Measurements from ENCODE around the gene TRABD. TPM values are rescaled to one million over a fixed set of nuclear protein-coding genes. Genes with fewer than 3 reads are reported as not detected.

The TRABD gene
- total RNA-seq, 1 donor from 2014 or later, result 25.9 TPM

DNA sequence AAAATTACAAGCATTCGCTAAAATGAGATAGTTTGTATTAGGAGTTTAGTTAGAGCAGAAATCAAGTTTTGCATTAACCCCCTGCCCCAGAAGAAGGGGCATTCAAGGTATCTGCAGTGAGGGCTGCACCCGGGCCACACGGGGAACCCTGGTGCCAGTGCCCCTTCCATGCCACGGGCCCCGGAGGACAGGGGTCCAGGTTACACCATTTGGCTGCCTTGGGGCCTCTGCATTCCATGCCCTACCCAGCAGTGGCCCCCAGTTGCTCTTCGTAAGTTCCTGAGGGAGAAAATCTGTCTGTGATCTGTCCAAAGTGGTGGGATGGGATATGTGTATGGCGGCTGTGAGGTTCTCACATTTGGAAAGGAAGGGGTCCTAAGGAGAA is 32.0 kb upstream of the TRABD start:
- TF ChIP-seq, protein P1, sequence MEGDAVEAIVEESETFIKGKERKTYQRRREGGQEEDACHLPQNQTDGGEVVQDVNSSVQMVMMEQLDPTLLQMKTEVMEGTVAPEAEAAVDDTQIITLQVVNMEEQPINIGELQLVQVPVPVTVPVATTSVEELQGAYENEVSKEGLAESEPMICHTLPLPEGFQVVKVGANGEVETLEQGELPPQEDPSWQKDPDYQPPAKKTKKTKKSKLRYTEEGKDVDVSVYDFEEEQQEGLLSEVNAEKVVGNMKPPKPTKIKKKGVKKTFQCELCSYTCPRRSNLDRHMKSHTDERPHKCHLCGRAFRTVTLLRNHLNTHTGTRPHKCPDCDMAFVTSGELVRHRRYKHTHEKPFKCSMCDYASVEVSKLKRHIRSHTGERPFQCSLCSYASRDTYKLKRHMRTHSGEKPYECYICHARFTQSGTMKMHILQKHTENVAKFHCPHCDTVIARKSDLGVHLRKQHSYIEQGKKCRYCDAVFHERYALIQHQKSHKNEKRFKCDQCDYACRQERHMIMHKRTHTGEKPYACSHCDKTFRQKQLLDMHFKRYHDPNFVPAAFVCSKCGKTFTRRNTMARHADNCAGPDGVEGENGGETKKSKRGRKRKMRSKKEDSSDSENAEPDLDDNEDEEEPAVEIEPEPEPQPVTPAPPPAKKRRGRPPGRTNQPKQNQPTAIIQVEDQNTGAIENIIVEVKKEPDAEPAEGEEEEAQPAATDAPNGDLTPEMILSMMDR (IDR thresholded peaks at IDR 0.05), result no peak
- Mint-ChIP-seq H3K27me3 (ENCODE audit: unreplicated experiment) (peaks cover 19% of the 10 kb centered on the region), H3K27ac (ENCODE audit: unreplicated experiment) (no peak overlapping the region), H3K9me3 (ENCODE audit: unreplicated experiment) (no peaks in the 10 kb centered on the region), H3K4me3 (ENCODE audit: unreplicated experiment) (no peak overlapping the region), H3K4me1 (ENCODE audit: unreplicated experiment) (no peaks in the 10 kb centered on the region), H3K36me3 (ENCODE audit: unreplicated experiment) (no peaks in the 10 kb centered on the region)
- no peak for DNase-seq (ENCODE audit: extremely low spot score, unreplicated experiment)

DNA sequence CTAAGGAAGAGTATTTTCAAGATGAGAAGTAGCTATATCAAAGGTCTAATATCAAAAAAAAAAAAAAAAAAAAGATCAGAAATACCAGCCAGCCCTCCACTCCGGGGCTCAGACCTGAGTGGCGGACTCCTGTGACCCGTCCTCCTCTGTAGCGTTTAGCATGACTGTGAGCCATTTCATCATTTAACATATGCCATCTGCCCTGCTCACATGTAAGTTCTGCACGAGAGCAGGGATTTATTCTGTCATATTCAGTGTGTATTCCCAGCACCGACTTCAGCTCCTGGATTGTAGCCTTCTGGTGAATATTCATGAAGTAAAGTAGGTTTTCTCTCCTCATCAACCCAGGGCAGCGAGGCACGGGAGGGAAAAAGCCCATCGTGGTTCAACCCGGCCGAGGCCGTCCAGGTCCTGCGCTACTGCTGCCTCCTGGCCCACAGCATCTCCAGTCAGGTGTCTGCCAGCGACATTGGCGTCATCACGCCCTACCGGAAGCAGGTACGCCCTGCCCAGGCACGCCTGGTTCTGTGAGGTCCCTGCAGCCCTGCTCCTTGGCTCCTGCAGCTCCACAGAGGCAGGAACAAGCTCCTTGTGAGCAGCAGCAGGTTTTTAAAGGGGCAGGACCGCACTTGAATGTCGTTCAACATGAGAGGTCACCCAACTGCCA is 27.9 kb upstream of the TRABD start:
- H3K9me3 Mint-ChIP-seq (ENCODE audit: unreplicated experiment), result no peaks in the 10 kb centered on the region
- H3K36me3 Mint-ChIP-seq (ENCODE audit: unreplicated experiment), result no peaks in the 10 kb centered on the region
- TF ChIP-seq, protein P1 (IDR thresholded peaks at IDR 0.05), result no peak
- H3K27ac Mint-ChIP-seq (ENCODE audit: unreplicated experiment), result no peak overlapping the region
- no peak for DNase-seq (ENCODE audit: extremely low spot score, unreplicated experiment)
- peaks cover 31% of the 10 kb centered on the region for H3K27me3 Mint-ChIP-seq (ENCODE audit: unreplicated experiment)
- H3K4me1 Mint-ChIP-seq (ENCODE audit: unreplicated experiment), result no peaks in the 10 kb centered on the region
- no peak overlapping the region for H3K4me3 Mint-ChIP-seq (ENCODE audit: unreplicated experiment)

DNA sequence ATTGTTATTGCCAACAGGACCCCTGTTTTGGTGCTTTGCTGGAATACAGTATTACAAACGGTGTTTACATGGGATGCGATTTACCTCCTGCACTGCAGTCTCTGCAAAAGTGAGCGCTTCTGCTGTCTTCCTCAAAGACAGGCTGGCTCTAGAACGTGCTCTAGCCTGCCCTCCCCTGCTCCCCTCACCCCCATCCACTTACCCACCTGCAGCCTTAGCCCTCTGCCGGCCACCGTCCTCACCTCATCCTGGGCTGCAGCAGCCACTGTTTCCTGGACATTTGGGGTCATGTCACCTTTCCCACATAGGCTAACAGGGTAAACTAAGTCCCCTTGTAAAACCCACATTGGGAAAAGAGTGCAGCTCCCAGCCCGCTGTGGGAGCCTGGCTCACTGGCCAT is 24.8 kb upstream of the TRABD start:
- DNase-seq (ENCODE audit: extremely low spot score, unreplicated experiment), result no peak
- no peaks in the 10 kb centered on the region for H3K9me3 Mint-ChIP-seq (ENCODE audit: unreplicated experiment)
- H3K4me1 Mint-ChIP-seq (ENCODE audit: unreplicated experiment), result no peaks in the 10 kb centered on the region
- H3K27ac Mint-ChIP-seq (ENCODE audit: unreplicated experiment), result no peak overlapping the region
- H3K36me3 Mint-ChIP-seq (ENCODE audit: unreplicated experiment), result no peaks in the 10 kb centered on the region
- H3K4me3 Mint-ChIP-seq (ENCODE audit: unreplicated experiment), result no peak overlapping the region
- peaks cover 31% of the 10 kb centered on the region for H3K27me3 Mint-ChIP-seq (ENCODE audit: unreplicated experiment)
- TF ChIP-seq, protein P1 (IDR thresholded peaks at IDR 0.05), result no peak

DNA sequence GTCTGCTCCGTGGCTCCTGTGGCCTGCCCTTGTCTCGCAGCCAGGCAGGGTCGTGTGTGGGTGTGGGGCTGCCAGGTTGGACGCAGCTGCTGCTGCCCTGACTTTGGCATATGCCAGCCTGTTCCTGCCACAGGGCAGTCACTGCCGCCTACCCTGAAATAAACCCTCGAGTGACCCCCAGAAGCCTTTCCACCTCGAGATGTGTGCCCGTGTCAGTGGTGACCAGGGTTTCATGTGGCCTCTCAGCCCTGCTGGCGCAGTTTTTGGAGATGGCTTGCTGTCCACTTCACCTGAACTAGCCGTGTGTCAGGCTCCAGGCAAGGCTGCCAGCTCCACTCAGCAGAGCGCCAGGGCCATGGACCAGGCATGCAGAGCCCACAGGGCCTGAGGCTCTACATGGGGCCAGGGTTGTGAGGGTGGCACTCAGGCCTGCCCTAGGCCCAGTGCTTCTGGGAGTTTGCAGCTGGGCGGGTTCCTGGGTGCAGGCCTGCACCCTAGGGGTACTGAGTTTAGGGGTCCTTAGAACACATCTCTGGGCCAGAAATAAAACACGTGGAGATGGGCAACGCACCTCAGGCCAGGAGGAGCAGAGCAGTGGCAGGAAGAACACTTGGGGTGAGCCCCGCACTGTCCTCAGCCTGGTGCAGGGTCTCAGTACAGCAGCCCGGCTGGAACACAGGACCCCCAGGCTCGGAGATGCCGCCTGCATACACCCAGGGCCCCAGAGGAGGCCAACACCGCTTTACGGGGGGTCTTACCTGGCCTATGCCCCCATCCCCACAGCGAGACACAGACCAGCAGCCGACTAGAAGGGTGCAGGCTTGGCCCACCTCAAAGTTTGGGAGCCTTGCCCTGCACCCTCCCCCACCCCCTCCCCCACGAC is 24.0 kb upstream of the TRABD start:
- H3K4me1 Mint-ChIP-seq (ENCODE audit: unreplicated experiment), result no peaks in the 10 kb centered on the region
- no peak overlapping the region for H3K27ac Mint-ChIP-seq (ENCODE audit: unreplicated experiment)
- H3K36me3 Mint-ChIP-seq (ENCODE audit: unreplicated experiment), result no peaks in the 10 kb centered on the region
- no peak for DNase-seq (ENCODE audit: extremely low spot score, unreplicated experiment)
- no peak overlapping the region for H3K4me3 Mint-ChIP-seq (ENCODE audit: unreplicated experiment)
- TF ChIP-seq, protein P1 (IDR thresholded peaks at IDR 0.05), result no peak
- H3K9me3 Mint-ChIP-seq (ENCODE audit: unreplicated experiment), result no peaks in the 10 kb centered on the region
- peaks cover 31% of the 10 kb centered on the region for H3K27me3 Mint-ChIP-seq (ENCODE audit: unreplicated experiment)

DNA sequence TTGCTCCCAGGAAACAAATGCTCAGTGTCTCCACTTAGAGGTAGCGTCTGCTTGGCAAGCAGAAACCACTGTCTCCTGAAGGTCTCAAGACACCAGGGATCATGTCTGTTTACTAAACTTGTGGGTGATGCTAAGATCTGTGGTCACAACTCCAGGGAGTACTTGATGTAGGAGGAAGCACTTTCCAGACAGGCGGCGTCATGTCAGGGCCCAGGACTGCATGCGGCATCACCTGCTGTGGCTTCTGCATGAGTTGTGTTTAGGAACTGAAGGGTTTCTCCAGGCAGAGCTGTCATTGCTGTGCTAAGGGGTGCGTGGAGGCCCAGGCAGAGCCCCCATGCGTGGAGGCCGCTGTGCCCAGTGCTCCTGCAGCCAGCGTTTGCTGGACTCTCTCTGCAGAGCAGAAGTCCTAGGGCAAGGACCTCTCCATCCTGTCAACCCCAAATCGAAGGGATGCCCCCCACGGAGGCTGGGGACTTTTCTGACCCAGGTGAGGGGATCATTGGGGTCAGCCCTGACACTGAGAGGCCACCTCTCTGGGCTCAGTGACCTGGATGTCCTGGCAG is 23.2 kb upstream of the TRABD start:
- no peak for DNase-seq (ENCODE audit: extremely low spot score, unreplicated experiment)
- peaks cover 25% of the 10 kb centered on the region for H3K27me3 Mint-ChIP-seq (ENCODE audit: unreplicated experiment)
- no peak overlapping the region for H3K27ac Mint-ChIP-seq (ENCODE audit: unreplicated experiment)
- H3K4me3 Mint-ChIP-seq (ENCODE audit: unreplicated experiment), result no peak overlapping the region
- H3K4me1 Mint-ChIP-seq (ENCODE audit: unreplicated experiment), result no peaks in the 10 kb centered on the region
- H3K36me3 Mint-ChIP-seq (ENCODE audit: unreplicated experiment), result no peaks in the 10 kb centered on the region
- H3K9me3 Mint-ChIP-seq (ENCODE audit: unreplicated experiment), result no peaks in the 10 kb centered on the region
- TF ChIP-seq, protein P1 (IDR thresholded peaks at IDR 0.05), result no peak
